ENCODE measurements around the gene MYO18A.
"Not testable (repeated sequence)": the region's sequence is repeated elsewhere in the genome, so short reads cannot be mapped to it uniquely, and the experiment has no call there.

The MYO18A gene

GRCh38 chr17:29225396-29225795 is 45.2 kb upstream of the MYO18A start:
- Histone ChIP-seq H3K9me3 (ENCODE audit: control insufficient read depth, insufficient read depth, low read depth, low read length) (no peaks in the 10 kb centered on the region), H3K4me1 (ENCODE audit: control insufficient read depth, insufficient read depth, low read length) (no peaks in the 10 kb centered on the region), H3K36me3 (ENCODE audit: control insufficient read depth in 2 of 2, insufficient read depth in 1 of 2, low read length in 2 of 2) (no peaks in the 10 kb centered on the region), H3K4me3 (ENCODE audit: low read depth, low read length) (no peak overlapping the region), H3K27ac (ENCODE audit: extremely low read depth, low read depth, low read length) (no peak overlapping the region)
- ChIA-PET POLR2A (no interaction called here), CTCF (interaction anchor here (0.7 to 1.9 kb wide), 4 partner anchors 11 to 145 kb away, joined by 3 to 7 read pairs (median 4); no protein-coding TSS in a partner anchor)
- no peak for TF ChIP-seq ZNF548 (tag by site-specific recombination; IDR thresholded peaks at IDR 0.05)
- TF ChIP-seq PRDM2 (tag by site-specific recombination; IDR thresholded peaks at IDR 0.05; ENCODE audit: borderline replicate concordance) = no peak
- TF ChIP-seq ZNF18 (tag by site-specific recombination; IDR thresholded peaks at IDR 0.05) = no peak
- no peak for TF ChIP-seq ZNF292 (tag by site-specific recombination; IDR thresholded peaks at IDR 0.05; ENCODE audit: borderline replicate concordance, low read depth)
- TF ChIP-seq ZNF585B (tag by site-specific recombination; IDR thresholded peaks at IDR 0.05) = no peak
- no peak for TF ChIP-seq OSR2 (tag by site-specific recombination; IDR thresholded peaks at IDR 0.05)
- no peak for TF ChIP-seq ZXDB (tag by site-specific recombination; IDR thresholded peaks at IDR 0.05)
- no peak for TF ChIP-seq ZSCAN4 (tag by site-specific recombination; IDR thresholded peaks at IDR 0.05)
- TF ChIP-seq HOXD13 (CRISPR knock-in tag; IDR thresholded peaks at IDR 0.05; ENCODE audit: borderline replicate concordance) = no peak
- TF ChIP-seq BCL11A (tag by site-specific recombination; IDR thresholded peaks at IDR 0.05; ENCODE audit: low read depth) = no peak
- TF ChIP-seq MZF1 (tag by site-specific recombination; IDR thresholded peaks at IDR 0.05; ENCODE audit: borderline replicate concordance) = no peak
- no peak for TF ChIP-seq ZNF692 (tag by site-specific recombination; IDR thresholded peaks at IDR 0.05)
- TF ChIP-seq RBAK (tag by site-specific recombination; IDR thresholded peaks at IDR 0.05) = no peak
- no peak for TF ChIP-seq ZNF311 (tag by site-specific recombination; IDR thresholded peaks at IDR 0.05; ENCODE audit: borderline replicate concordance)
- TF ChIP-seq ZNF48 (tag by site-specific recombination; IDR thresholded peaks at IDR 0.05) = no peak
- no peak for TF ChIP-seq ZNF580 (tag by site-specific recombination; IDR thresholded peaks at IDR 0.05)
- no peak for TF ChIP-seq PRDM10 (tag by site-specific recombination; IDR thresholded peaks at IDR 0.05)
- TF ChIP-seq ZBTB26 (tag by site-specific recombination; optimal IDR thresholded peaks at IDR 0.05) = no peak
- TF ChIP-seq ZNF664 (tag by site-specific recombination; IDR thresholded peaks at IDR 0.05) = no peak

GRCh38 chr17:29221338-29221737 is 41.1 kb upstream of the MYO18A start:
- H3K4me3 ChIP-seq (ENCODE audit: low read depth, low read length); POLR2A ChIA-PET: not testable (repeated sequence)

More at GRCh38 chr17:29221338-29221737, 41.1 kb upstream of the MYO18A start:
- not testable (repeated sequence) for H3K4me1 ChIP-seq (ENCODE audit: control insufficient read depth, insufficient read depth, low read length); H3K9me3 ChIP-seq (ENCODE audit: control insufficient read depth, insufficient read depth, low read depth, low read length); H3K36me3 ChIP-seq (ENCODE audit: control insufficient read depth in 2 of 2, insufficient read depth in 1 of 2, low read length in 2 of 2); H3K27ac ChIP-seq (ENCODE audit: extremely low read depth, low read depth, low read length)
- CTCF ChIA-PET = interaction anchor here (1.0 to 12.0 kb wide), 12 partner anchors 12 to 97 kb away, joined by 3 to 235 read pairs (median 36); partner anchors contain the start of gene MYO18A

All from HEK293 (cell line).